Mucosa of descending colon (tissue), 3 donors: ENCODE results near the gene OPCML. TPM values are rescaled to one million over a fixed set of nuclear protein-coding genes. Genes with fewer than 3 reads are reported as not detected.

Experiments
- ATAC-seq: fragments of 200-7000 bp; cut with Tn5 transposase; one replicate; pipeline ENCODE4 v1.9.1; 2020; ENCODE audit warnings: mild to moderate bottlenecking, moderate library complexity
- DNase-seq, 3 donors: peaks; one replicate each; pipeline ENCODE4 v3.0.0-alpha.2; 2020
- H3K36me3 ChIP-seq: fragments of 200-600 bp; one replicate; pipeline ENCODE4 v1.8.0; 2021; ENCODE audit warnings: low read depth, mild to moderate bottlenecking
- H3K4me1 ChIP-seq: fragments of 200-600 bp; one replicate; pipeline ENCODE4 v1.8.0; 2021; ENCODE audit warnings: low read depth, mild to moderate bottlenecking
- H3K4me3 ChIP-seq: fragments of 200-600 bp; one replicate; pipeline ENCODE4 v1.8.0; 2021; ENCODE audit warnings: mild to moderate bottlenecking
- H3K9me3 ChIP-seq: fragments of 200-600 bp; one replicate; pipeline ENCODE4 v1.8.0; 2021; ENCODE audit warnings: mild to moderate bottlenecking
- CTCF ChIP-seq: fragments of 200-600 bp; IDR thresholded peaks from one replicate; pipeline ENCODE4 v1.8.0; 2022; ENCODE audit warnings: antibody characterized with exemption, mild to moderate bottlenecking
- intact Hi-C, 2 donors: fragments of 100-400 bp; cut with DNase I in 1 of 2; cut with micrococcal nuclease in 1 of 2; formaldehyde crosslinking; loops; one replicate each; pipeline versions ENCODE4 v1.11.0 to v1.11.1; 2022; cut with DNase I, micrococcal nuclease
- total RNA-seq, 3 donors: library from RNA; stranded (reverse); fragmentation: NEBNext Ultra II Directional in 2 of 3; extraction: Animal tissue kit (Norgen Biotek cat#: 25700) in 2 of 3; gene quantifications; one replicate each; pipeline versions ENCODE4 v1.2.1 to v1.2.4, GENCODE V29; 2021 to 2023
- donor health status: DM: no; HTN: no; CAD: no; lungs with moderate emphysema.
- donor health status: DM: no; HTN: no; CAD: no.
- donor health status: DM: no; HTN: yes; CAD: no.

The OPCML gene
- total RNA-seq, 3 donors from 2014 or later: 0.10 to 0.47 TPM; not detected in 1

- Histone ChIP-seq H3K4me3 (no peak overlapping the region), H3K9me3 (peaks cover 21% of the 10 kb centered on the region), H3K36me3 (no peaks in the 10 kb centered on the region), H3K4me1 (no peaks in the 10 kb centered on the region)
- ATAC-seq (no peak), DNase-seq (no peak)
- no peak for TF ChIP-seq CTCF
- intact Hi-C loops: no loop called here
Observed at GRCh38 chr11:132649277-132649676, 883.0 kb downstream of the OPCML start.

- Histone ChIP-seq H3K36me3 (no peaks in the 10 kb centered on the region), H3K4me3 (no peak overlapping the region), H3K4me1 (no peaks in the 10 kb centered on the region), H3K9me3 (peaks cover 22% of the 10 kb centered on the region)
- intact Hi-C loops: no loop called here
- DNase-seq (no peak), ATAC-seq (no peak)
- no peak for TF ChIP-seq CTCF
Observed at GRCh38 chr11:132648851-132649250, 883.5 kb downstream of the OPCML start.

GRCh38 chr11:132646890-132647289 lies 885.4 kb downstream of the OPCML start:
- DNase-seq (no peak), ATAC-seq (no peak)
- Histone ChIP-seq H3K4me1 (no peaks in the 10 kb centered on the region), H3K4me3 (no peak overlapping the region), H3K9me3 (peaks cover 11% of the 10 kb centered on the region), H3K36me3 (no peaks in the 10 kb centered on the region)
- TF ChIP-seq CTCF: no peak
- intact Hi-C loops: no loop called here

- Histone ChIP-seq H3K4me1 (no peaks in the 10 kb centered on the region), H3K4me3 (no peak overlapping the region), H3K36me3 (no peaks in the 10 kb centered on the region), H3K9me3 (peaks cover 15% of the 10 kb centered on the region)
- DNase-seq (no peak), ATAC-seq (no peak)
- no peak for TF ChIP-seq CTCF
- intact Hi-C loops: no loop called here
Observed at GRCh38 chr11:132644520-132645239, 887.6 kb downstream of the OPCML start.

GRCh38 chr11:132643239-132643638 lies 889.1 kb downstream of the OPCML start:
- ATAC-seq (no peak), DNase-seq (no peak)
- Histone ChIP-seq H3K36me3 (no peaks in the 10 kb centered on the region), H3K4me1 (no peaks in the 10 kb centered on the region), H3K9me3 (peaks cover 21% of the 10 kb centered on the region), H3K4me3 (no peak overlapping the region)
- no peak for TF ChIP-seq CTCF
- intact Hi-C loops: no loop called here

- no peak for DNase-seq
- Histone ChIP-seq H3K4me1 (no peaks in the 10 kb centered on the region), H3K9me3 (peaks cover 24% of the 10 kb centered on the region), H3K36me3 (no peaks in the 10 kb centered on the region), H3K4me3 (no peak overlapping the region)
- intact Hi-C loops: no loop called here
- no peak for ATAC-seq
- TF ChIP-seq CTCF: no peak
Observed at GRCh38 chr11:132640952-132641351, 891.3 kb downstream of the OPCML start.
